ENCODE data around the gene PPP2R3A.

- TF ChIP-seq POLR2A (IDR thresholded peaks at IDR 0.05): no peak
- TF ChIP-seq, protein P1, sequence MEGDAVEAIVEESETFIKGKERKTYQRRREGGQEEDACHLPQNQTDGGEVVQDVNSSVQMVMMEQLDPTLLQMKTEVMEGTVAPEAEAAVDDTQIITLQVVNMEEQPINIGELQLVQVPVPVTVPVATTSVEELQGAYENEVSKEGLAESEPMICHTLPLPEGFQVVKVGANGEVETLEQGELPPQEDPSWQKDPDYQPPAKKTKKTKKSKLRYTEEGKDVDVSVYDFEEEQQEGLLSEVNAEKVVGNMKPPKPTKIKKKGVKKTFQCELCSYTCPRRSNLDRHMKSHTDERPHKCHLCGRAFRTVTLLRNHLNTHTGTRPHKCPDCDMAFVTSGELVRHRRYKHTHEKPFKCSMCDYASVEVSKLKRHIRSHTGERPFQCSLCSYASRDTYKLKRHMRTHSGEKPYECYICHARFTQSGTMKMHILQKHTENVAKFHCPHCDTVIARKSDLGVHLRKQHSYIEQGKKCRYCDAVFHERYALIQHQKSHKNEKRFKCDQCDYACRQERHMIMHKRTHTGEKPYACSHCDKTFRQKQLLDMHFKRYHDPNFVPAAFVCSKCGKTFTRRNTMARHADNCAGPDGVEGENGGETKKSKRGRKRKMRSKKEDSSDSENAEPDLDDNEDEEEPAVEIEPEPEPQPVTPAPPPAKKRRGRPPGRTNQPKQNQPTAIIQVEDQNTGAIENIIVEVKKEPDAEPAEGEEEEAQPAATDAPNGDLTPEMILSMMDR (IDR thresholded peaks at IDR 0.05): no peak
- TF ChIP-seq POLR2AphosphoS5 (IDR thresholded peaks at IDR 0.05): no peak
These were observed 186.8 kb downstream of the PPP2R3A start for GRCh38 chr3:136152176-136152843.
